ENCODE data around the gene NOX3. TPM values are rescaled to one million over a fixed set of nuclear protein-coding genes. Genes with fewer than 3 reads are reported as not detected.

NOX3 gene
- total RNA-seq, 2 experiments from 2014 or later: not detected

- Mint-ChIP-seq H3K27ac (no peak overlapping the region), H3K27me3 (no peaks in the 10 kb centered on the region), H3K9me3 (ENCODE audit: low read depth) (no peaks in the 10 kb centered on the region), H3K36me3 (no peaks in the 10 kb centered on the region), H3K4me3 (no peak overlapping the region), H3K4me1 (no peaks in the 10 kb centered on the region)
- CTCF ChIA-PET: no interaction called here
- ATAC-seq (no peak), DNase-seq (no peak)
Observed at GRCh38 chr6:155411154-155412052, 44.2 kb downstream of the NOX3 start.

- H3K4me3 Mint-ChIP-seq: no peak overlapping the region
Observed at GRCh38 chr6:155409391-155409790, 46.2 kb downstream of the NOX3 start.

DNA sequence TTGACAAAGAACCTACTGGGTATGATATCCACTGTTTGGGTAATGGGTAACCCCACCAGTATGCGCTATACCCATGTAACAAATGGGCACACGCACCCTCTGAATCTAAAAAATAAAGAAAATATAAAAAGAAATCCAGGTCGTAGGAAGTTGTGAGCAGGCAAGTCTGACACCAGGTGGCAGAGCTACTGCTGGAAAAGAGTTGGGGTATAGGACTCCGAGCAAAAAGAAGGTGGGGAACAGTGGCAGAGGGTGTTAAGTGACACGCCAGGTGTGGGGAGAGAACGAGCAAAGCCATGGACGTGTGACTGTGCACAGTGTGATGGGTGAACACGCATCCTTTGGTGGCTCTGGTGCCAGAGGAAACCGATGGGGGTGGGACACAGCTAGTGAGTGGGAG, 46.7 kb downstream of the NOX3 start:
- ATAC-seq (no peak), DNase-seq (no peak)
- Mint-ChIP-seq H3K36me3 (no peaks in the 10 kb centered on the region), H3K4me1 (no peaks in the 10 kb centered on the region), H3K27me3 (no peaks in the 10 kb centered on the region), H3K27ac (no peak overlapping the region), H3K9me3 (ENCODE audit: low read depth) (no peaks in the 10 kb centered on the region), H3K4me3 (no peak overlapping the region)
- CTCF ChIA-PET: no interaction called here

More at GRCh38 chr6:155409391-155409790, 46.2 kb downstream of the NOX3 start:
- CTCF ChIA-PET: no interaction called here
- Mint-ChIP-seq H3K27me3 (no peaks in the 10 kb centered on the region), H3K36me3 (no peaks in the 10 kb centered on the region), H3K27ac (no peak overlapping the region), H3K9me3 (ENCODE audit: low read depth) (no peaks in the 10 kb centered on the region), H3K4me1 (no peaks in the 10 kb centered on the region)
- ATAC-seq (no peak), DNase-seq (no peak)

GRCh38 chr6:155408231-155408630, 47.4 kb downstream of the NOX3 start:
- no peaks in the 10 kb centered on the region for H3K36me3 Mint-ChIP-seq
- no peak for ATAC-seq
- DNase-seq: no peak
- H3K27me3 Mint-ChIP-seq: no peaks in the 10 kb centered on the region
- H3K27ac Mint-ChIP-seq: no peak overlapping the region
- H3K9me3 Mint-ChIP-seq (ENCODE audit: low read depth): no peaks in the 10 kb centered on the region
- H3K4me1 Mint-ChIP-seq: no peaks in the 10 kb centered on the region
- CTCF ChIA-PET: no interaction called here
- no peak overlapping the region for H3K4me3 Mint-ChIP-seq

DNA sequence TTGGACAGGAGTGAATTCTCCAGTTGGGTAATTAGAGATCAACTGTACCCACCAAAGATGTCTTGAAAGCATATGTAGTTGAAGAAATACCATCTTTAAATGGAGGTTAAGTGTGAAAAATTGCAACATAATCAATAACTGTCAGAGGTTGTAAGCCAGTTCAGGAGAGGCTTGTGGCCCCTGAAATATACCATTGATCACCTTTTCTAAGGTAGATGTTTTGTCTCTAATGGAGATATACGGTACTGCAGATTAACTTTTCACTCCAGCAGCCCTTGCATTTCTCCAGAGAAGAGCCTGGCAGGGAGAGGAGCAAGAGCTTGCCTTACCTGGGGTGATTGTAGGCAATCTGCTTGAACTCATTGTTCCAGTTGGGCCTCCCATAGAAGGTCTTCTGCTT, 48.8 kb downstream of the NOX3 start:
- Mint-ChIP-seq H3K27ac (no peak overlapping the region), H3K9me3 (ENCODE audit: low read depth) (no peaks in the 10 kb centered on the region), H3K4me3 (no peak overlapping the region), H3K27me3 (no peaks in the 10 kb centered on the region), H3K36me3 (no peaks in the 10 kb centered on the region), H3K4me1 (no peaks in the 10 kb centered on the region)
- ATAC-seq: no peak
- CTCF ChIA-PET: no interaction called here
- no peak for DNase-seq

- Mint-ChIP-seq H3K4me1 (no peaks in the 10 kb centered on the region), H3K36me3 (no peaks in the 10 kb centered on the region), H3K27ac (no peak overlapping the region), H3K27me3 (peaks cover 4% of the 10 kb centered on the region), H3K9me3 (ENCODE audit: low read depth) (no peaks in the 10 kb centered on the region), H3K4me3 (no peak overlapping the region)
- no peak for DNase-seq
- CTCF ChIA-PET: no interaction called here
- no peak for ATAC-seq
Observed at GRCh38 chr6:155404937-155405336, 50.7 kb downstream of the NOX3 start.

DNA sequence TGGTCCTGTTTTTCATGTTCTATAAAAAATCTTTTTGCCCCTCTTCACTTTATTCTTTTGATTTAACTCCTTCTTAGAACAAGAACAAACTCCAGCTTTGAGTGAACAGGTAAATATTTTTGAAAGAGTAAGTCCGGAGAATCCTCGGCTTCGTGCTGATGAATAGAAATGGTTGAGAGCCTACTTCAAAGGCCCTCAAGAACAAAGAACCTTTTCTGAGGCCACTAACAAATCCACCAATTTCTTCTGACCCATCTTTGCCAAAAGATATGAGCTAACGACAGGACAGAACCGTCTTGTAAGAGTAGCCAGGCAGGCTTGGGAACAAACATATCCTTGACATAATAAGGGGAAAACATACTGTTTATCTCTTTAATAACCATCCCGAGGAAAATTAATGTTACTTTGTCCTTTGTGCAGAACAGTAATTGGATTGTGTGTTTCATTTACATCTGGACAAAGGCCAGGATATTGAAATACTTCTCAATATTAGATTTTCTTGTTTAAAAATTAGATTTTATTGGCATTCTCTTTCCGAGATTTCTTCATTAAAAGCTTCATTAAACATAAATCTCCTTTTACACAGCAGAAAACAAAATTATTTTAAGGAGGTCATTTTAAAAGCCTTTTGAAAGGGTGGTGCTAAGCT, 52.9 kb downstream of the NOX3 start:
- no peaks in the 10 kb centered on the region for H3K4me1 Mint-ChIP-seq
- ATAC-seq (no peak), DNase-seq (no peak)
- H3K4me3 Mint-ChIP-seq: no peak overlapping the region
- peaks cover 4% of the 10 kb centered on the region for H3K27me3 Mint-ChIP-seq
- CTCF ChIA-PET: no interaction called here
- no peaks in the 10 kb centered on the region for H3K36me3 Mint-ChIP-seq
- H3K9me3 Mint-ChIP-seq (ENCODE audit: low read depth): no peaks in the 10 kb centered on the region
- H3K27ac Mint-ChIP-seq: no peak overlapping the region

- ATAC-seq (no peak), DNase-seq (no peak)
- CTCF ChIA-PET: no interaction called here
- Mint-ChIP-seq H3K36me3 (no peaks in the 10 kb centered on the region), H3K27ac (no peak overlapping the region), H3K4me3 (no peak overlapping the region), H3K4me1 (no peaks in the 10 kb centered on the region), H3K9me3 (ENCODE audit: low read depth) (no peaks in the 10 kb centered on the region), H3K27me3 (peaks cover 4% of the 10 kb centered on the region)
Observed at GRCh38 chr6:155400654-155400965, 55.0 kb downstream of the NOX3 start.

DNA sequence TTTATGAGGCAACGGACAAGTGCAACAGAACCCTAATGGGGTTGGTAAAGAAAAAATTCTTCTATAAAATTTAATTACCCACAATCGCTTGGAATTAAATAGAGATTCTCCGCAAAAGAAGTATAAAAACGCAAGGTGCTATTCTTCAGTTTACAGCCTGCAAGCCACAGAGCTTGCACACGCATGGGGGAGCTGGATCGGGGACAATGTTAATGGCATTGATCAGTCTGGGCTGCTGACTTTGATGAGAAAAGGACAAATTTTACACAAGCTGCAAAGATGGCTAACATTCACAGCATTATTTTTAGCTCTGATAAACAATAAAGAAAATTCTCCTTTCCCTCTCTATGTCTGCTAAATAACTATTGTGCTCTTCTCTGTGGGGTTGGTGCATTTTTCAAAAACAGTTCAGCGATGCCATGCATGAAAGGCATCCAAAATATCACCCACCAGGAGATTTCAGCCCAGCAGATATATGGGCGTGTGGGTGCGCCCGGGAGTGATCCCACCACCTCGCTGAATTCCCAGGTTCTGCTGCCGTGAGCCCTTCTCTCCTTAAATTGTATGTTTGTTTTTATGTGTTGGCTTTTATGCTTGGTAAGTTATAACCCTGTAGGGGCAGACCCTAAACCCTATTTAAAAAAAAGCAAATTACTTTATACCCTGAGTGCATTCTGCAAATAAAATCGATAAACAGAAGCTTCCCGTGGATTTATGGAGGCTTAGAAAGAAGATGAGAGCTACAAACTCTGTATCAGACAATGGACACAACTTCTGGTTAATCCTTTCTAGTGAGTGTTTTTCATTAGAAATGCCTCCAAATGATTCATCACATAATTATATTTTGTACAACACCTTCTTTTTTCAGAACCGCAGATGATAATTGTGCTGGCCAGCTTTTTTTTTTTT, 55.6 kb downstream of the NOX3 start:
- no peak overlapping the region for H3K4me3 Mint-ChIP-seq
- no peaks in the 10 kb centered on the region for H3K4me1 Mint-ChIP-seq
- H3K27me3 Mint-ChIP-seq: peaks cover 4% of the 10 kb centered on the region
- no peak for ATAC-seq
- no peaks in the 10 kb centered on the region for H3K36me3 Mint-ChIP-seq
- H3K9me3 Mint-ChIP-seq (ENCODE audit: low read depth): no peaks in the 10 kb centered on the region
- CTCF ChIA-PET: no interaction called here
- no peak overlapping the region for H3K27ac Mint-ChIP-seq
- DNase-seq: no peak

DNA sequence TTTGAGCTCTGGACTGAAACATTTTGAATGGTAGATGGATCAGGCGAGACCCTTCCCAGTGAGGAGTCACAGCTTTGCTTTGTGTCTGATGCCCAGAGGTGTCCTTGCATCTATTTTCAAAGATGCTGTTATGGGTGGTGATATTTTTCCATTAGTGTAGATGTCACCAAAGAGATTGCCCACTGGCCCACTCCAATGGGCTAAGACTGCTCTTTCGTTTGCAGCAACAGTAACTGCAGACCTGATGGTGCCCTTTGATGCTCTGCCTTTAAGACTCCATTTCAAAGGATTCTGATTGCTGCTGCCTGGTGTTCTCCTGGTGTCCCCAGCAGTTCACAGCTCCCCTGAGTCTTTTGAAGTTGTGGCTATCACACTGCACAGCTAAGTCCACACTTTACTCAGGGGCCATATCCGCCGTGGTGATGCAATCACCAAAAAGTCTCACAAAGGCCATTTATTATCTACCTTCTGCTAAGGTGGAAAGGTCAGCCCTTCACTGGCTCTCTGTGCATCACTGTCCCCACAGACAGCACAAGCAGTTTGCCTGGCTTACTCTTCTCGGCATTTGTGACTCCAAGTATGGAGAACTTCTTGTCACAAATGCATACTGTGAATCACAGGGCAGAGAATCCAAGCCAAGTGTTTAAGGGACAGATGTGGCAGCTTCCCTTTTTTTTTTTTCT, 56.4 kb downstream of the NOX3 start:
- DNase-seq: no peak
- Mint-ChIP-seq H3K36me3 (no peaks in the 10 kb centered on the region), H3K4me3 (no peak overlapping the region), H3K9me3 (ENCODE audit: low read depth) (no peaks in the 10 kb centered on the region), H3K27me3 (peaks cover 7% of the 10 kb centered on the region), H3K4me1 (no peaks in the 10 kb centered on the region), H3K27ac (no peak overlapping the region)
- CTCF ChIA-PET: no interaction called here
- no peak for ATAC-seq

GRCh38 chr6:155398701-155399061, 57.0 kb downstream of the NOX3 start:
- H3K4me1 Mint-ChIP-seq: no peaks in the 10 kb centered on the region

DNA sequence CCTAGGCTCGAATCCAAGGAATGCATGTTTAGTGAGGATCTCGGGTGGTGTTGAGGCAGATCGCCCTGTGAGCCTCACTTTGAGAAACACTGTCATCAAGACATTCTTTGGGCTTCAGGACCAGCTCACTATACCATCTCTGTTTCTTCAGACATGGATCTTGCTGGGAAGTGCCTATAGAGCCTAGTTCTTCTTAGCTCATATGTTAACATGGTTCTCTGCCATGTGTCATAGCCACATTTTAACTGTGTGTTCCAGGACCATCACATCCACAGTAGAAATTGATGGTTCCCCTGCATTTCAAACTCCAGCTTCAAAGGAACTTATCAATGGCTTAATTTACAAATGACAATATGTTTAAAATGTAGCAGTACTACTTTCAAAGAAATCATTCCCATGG, 57.4 kb downstream of the NOX3 start:
- peaks cover 13% of the 10 kb centered on the region for H3K27me3 Mint-ChIP-seq
- ATAC-seq: no peak
- H3K27ac Mint-ChIP-seq: no peak overlapping the region

More at GRCh38 chr6:155398701-155399061, 57.0 kb downstream of the NOX3 start:
- no peak overlapping the region for H3K27ac Mint-ChIP-seq
- no peaks in the 10 kb centered on the region for H3K9me3 Mint-ChIP-seq (ENCODE audit: low read depth)
- H3K4me3 Mint-ChIP-seq: no peak overlapping the region
- H3K36me3 Mint-ChIP-seq: no peaks in the 10 kb centered on the region
- no peak for DNase-seq
- H3K27me3 Mint-ChIP-seq: peaks cover 10% of the 10 kb centered on the region
- CTCF ChIA-PET: no interaction called here
- ATAC-seq: no peak

DNA sequence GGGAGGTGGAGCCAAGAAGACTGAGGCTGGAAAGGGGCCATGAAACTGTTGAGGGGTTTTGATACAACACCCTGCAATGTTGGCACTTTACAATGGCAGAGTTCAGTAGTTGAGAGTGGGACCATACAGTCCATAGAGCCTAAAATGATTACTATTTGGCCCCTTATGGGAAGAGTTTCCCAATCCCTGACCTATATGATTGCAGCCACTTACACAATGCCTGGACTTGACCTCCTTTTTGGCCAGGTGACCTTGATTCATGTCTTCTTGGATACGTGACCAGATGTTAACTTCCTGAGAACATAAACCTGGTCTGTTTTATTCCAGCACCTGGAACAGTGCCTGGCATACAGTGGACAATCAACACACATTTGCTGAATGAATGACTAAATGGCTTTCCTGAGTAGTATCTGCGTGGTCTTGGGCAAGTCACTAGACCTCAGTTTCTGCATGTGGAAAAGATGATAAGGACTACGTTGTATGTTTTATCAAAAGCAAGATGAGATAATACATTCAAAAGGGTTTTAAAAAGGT, 58.4 kb downstream of the NOX3 start:
- Mint-ChIP-seq H3K4me3 (no peak overlapping the region), H3K27me3 (peaks cover 13% of the 10 kb centered on the region), H3K4me1 (no peaks in the 10 kb centered on the region), H3K9me3 (ENCODE audit: low read depth) (no peaks in the 10 kb centered on the region), H3K36me3 (no peaks in the 10 kb centered on the region), H3K27ac (no peak overlapping the region)
- DNase-seq: no peak
- CTCF ChIA-PET: no interaction called here
- no peak for ATAC-seq

More for the DNA sequence above, 57.4 kb downstream of the NOX3 start:
- Mint-ChIP-seq H3K36me3 (no peaks in the 10 kb centered on the region), H3K4me1 (no peaks in the 10 kb centered on the region), H3K4me3 (no peak overlapping the region), H3K9me3 (ENCODE audit: low read depth) (no peaks in the 10 kb centered on the region)
- CTCF ChIA-PET: no interaction called here
- DNase-seq: no peak

Measured in activated CD8-positive, alpha-beta memory T cell treated with anti-CD3 and anti-CD28 coated beads, Interleukin-2, amount 10 ng/mL, durations not matched to agents 7 days and 5 days (primary cell).